GM12891 (cell line): Measurements from ENCODE around the gene SDR9C7.

ENCODE experiments used
- POLR2A ChIP-seq: IDR thresholded peaks from 2 replicates; pipeline ENCODE4 v1.6.1; 2011; ENCODE audit warnings: low read depth, low read length, control low read depth
- POLR2AphosphoS5 ChIP-seq: IDR thresholded peaks from 2 replicates; pipeline ENCODE4 v1.6.1; 2011; ENCODE audit warnings: low read depth, low read length, control low read depth
- SPI1 ChIP-seq: IDR thresholded peaks from 2 replicates; pipeline ENCODE4 v1.6.1; 2011; ENCODE audit warnings: low read depth, low read length, control low read depth

DNA sequence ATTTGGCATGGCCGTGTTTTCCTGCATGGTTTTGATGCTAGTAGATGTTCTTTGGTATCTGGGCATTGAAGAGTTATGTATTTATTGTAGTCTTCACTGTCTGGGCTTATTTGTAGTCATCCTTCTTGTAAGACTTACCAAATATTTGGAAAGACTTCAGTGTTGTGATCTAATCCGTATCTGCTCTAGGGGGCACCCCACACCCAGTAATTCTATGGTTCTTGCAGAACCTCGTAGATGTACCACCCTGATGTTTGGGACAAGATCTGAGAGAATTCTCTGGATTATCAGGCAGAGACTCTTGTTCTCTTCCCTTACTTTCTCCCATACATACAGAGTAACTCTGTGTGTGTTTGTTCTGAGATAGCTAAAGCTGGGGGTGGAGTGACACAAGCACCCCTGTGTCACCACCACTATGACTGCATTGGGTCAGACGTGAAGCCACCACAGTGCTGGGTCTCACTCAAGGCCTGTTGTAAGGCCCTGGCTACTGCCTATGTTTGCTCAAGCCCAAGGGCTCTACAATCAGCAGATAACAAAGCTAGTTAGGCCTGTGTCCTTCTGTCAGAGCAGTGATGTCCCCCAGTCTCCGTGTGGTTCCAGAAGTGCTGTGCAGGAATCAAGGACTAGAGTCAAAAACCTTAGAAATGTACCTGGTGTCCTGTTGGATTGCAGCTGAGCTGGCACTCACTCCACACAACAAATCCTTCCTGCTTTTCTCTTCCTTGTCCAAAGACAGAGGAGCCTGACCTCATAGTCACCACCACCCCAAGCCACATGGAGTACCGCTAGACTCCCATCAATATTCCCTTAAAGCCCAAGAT, 13.6 kb upstream of the SDR9C7 start:
- TF ChIP-seq POLR2AphosphoS5 (no peak), POLR2A (no peak), SPI1 (no peak)
